ENCODE data around the gene NUDCD2.

GRCh38 chr5:163478126-163478981 is 18.5 kb upstream of the NUDCD2 start:
- TF ChIP-seq POLR2A (IDR thresholded peaks at IDR 0.05; ENCODE audit: low read length) (no peak), GATA1 (IDR thresholded peaks at IDR 0.05; ENCODE audit: low read depth, low read length) (no peak)

All from erythroblast (primary cell).